CD4-positive, alpha-beta T cell treated with Interleukin-6 at 100 ng/mL for 8 hours (primary cell): Measurements from ENCODE around the gene MRPL47.
"Not testable (repeated sequence)": the region's sequence is repeated elsewhere in the genome, so short reads cannot be mapped to it uniquely, and the experiment has no call there.

Experiments
- DNase-seq: peaks from one replicate; pipeline ENCODE4 v3.0.0-alpha.2; 2020; ENCODE audit warnings: mixed read lengths, low spot score

Gene MRPL47

DNA sequence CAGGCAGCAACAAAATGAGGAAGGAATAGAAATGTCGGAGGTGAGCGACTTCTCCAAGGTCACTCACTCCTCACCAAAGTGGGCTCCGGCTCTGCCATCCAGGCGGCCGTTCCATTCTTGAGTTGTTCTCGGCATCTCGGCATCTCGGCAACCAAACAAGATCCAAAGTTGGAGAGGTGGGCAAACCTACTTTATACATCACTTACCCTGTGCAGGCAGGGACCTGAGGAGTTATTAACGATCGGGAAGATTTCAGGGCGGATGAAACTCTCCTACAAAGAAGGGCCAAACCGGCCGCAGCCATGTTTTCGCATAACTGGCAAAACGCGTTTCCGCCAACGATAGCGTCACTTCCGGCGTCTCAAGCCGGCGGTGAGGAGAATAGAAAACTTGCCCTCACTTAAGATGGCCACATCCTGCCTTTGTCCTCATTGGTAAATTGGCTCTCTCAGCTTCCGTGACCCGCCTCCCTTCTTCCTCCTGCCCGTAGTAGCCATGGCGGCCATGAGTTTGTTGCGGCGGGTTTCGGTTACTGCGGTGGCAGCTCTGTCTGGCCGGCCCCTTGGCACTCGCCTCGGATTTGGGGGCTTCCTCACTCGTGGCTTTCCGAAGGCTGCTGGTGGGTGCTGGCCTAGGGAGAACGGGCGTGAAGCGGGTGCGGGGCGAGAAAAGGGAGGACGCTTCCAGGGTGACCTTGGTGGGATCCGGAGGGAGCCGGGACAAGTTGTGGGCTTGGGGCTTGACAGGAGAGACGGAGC lies at the start of gene MRPL47, which contains the start of gene NDUFB5:
Gene MRPL47 (minus strand): TSS at position 318 of the 758 bp plus-strand sequence. CDS start 14 bp downstream, at position 304.
Gene NDUFB5 (plus strand): TSS at position 474 of the 758 bp plus-strand sequence. CDS start 22 bp downstream, at position 496.
- DNase-seq, result peak; percentile 92

DNA sequence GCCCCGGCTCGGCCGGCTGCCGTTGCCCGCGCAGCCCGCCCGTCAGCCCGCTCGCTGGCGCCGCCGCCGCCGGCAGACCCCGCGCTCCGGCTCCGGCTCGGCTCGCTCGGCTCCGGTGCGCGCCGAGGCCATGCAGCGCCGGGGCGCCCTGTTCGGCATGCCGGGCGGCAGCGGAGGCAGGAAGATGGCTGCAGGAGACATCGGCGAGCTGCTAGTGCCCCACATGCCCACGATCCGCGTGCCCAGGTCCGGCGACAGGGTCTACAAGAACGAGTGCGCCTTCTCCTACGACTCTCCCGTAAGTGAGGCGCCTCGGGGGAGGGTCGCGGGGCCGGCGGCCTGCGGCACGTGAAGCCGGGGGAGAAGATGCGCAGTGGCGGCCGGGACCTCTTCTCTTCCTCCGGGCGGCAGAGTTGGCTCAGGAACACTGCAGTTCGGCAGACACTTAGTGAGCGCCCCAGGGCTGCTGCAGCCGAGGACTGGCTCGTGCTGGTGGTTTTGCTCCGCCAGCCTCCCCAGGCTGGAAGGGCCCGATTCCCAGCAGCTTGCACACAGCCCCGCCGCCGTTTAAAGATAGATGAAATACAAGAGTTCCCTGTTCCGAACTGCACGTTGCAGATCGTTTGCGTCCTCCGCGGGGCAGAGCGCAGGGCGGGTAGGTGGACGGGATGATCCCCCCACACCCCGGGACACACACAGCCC lies 48.8 kb upstream of the MRPL47 start:
- DNase-seq, result peak; percentile 58

GRCh38 chr3:179652447-179653095 lies 48.1 kb upstream of the MRPL47 start, which contains the start of gene USP13:
USP13 (plus strand) TSS chr3:179653040; CDS start chr3:179653226, 186 bp downstream.
- DNase-seq, result peak; percentile 54

DNA sequence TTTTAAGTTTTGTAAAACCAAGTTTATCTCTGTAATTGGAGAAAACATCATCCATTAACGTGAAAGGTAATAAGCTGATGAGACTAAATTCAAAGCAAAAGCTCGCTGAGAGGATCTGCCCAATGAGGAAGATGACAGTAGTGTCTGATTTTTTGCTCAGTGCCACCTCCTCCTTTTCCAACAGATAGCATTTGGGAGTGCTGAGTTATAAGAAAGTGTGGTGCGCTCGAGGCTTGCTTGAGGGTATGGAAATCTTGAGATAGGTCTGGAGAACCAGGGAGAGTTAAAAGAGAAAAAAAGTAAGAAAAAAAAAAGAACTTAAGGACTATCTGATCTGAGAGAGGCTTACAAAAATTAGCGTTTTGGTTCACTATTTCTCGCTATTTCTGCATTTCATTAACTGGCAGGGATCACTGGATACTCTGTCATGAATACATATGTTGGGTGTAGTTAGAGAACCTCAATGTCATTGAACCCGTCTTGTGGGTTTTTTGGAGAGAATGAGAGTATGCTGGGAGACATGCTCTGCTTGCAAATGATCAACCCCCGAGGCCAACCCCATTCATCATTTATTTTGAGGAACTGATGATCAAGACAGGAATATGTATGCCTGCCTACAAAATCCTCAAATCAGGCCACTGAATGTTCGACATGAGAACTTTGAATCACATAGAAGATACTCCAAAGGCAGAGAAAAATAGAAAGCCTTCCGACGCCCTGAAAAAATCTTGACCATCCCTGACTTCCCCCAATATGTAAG lies 47.4 kb upstream of the MRPL47 start:
- no peak for DNase-seq

GRCh38 chr3:179646177-179646576 lies 41.7 kb upstream of the MRPL47 start:
- no peak for DNase-seq

DNA sequence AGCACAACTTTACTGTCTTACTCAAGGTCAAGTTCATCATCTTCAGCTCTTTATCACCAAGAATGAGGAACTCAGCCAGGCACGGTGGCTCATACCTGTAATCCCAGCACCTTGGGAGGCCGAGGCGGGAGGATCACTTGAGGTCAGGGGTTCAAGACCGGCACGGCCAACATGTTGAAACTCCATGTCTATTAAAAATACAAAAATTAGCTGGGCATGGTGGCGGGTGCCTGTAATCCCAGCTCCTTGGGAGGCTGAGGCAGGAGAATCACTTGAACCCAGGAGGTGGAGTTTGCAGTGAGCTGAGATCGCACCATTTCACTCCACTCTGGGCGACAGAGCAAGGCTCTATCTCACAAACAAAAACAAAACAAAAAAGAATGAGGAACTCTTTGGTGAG lies 39.4 kb upstream of the MRPL47 start:
- DNase-seq, result not testable (repeated sequence)

GRCh38 chr3:179642871-179643270 lies 38.4 kb upstream of the MRPL47 start:
- no peak for DNase-seq

- no peak for DNase-seq
Observed at GRCh38 chr3:179640469-179640868, 36.0 kb upstream of the MRPL47 start.

- no peak for DNase-seq
Observed at GRCh38 chr3:179630753-179631451, 26.5 kb upstream of the MRPL47 start.

GRCh38 chr3:179624451-179624850 lies 20.0 kb upstream of the MRPL47 start:
- no peak for DNase-seq

DNA sequence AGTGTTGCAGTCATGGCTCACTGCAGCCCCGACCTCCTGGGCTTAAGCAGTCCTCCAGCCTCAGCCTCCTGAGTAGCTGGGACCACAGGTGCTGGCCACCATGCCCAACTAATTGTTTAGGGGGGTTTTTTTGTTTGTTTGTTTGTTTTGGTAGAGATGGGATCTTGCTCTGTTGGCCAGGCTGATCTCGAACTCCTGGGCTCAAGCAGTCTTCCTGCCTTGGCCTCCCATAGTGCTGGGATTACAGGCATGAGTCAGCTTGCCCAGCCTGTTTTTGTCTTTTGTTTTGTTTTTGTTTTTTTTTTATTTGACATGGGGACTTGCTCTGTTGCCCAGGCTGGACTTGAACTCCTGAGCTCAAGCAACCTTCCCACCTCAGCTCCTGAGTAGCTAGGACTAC lies 17.6 kb upstream of the MRPL47 start:
- DNase-seq, result no peak

DNA sequence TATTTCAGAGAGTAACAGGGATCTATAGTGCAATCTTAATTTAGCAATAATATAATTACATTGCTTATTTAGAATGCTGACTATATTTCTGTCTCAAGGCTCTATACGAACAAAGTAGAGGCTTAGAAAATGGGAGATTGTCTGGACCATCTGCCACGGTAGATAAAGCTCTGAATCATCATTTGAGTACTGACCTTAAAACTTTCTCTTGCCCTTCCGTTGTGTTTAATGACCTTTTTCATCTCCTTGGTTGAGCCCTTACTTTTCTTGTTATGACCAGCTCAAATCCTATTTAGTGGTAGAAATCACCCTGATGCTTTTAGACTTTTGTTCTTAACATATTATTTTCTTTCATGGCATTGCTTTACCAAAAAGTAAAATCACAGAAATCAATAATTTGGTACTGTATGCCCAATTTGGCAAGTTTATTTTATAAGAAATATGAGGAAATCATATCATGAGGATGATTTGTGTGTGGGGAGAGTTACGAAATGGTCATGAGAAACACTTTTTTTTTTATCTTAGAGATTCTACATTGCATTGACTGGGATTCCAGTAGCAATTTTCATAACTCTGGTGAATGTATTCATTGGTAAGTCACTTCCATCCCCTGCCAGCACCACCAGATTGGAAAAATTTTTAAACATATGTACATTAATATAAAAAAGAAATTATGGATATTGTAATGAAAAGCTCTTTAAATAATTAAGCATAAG lies 11.2 kb upstream of the MRPL47 start:
- no peak for DNase-seq

- no peak for DNase-seq
Observed at GRCh38 chr3:179613807-179614206, 9.4 kb upstream of the MRPL47 start.

DNA sequence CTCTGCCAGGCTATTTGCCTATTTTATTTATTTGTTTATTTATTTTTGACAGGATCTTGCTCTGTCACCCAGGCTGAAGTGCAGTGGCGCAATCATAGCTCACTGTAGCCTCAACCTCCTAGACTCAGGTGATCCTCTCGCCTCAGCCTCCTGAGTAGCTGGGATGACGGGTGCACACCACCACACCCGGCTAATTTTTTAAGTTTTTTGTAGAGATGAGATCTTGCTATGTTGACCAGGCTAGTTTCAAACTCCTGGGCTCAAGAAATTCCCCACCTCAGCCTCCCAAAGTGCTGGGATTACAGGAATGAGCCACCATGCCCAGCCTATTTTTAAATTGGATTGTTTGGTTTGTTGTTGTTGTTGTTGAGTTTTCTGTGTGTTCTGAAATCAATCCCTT lies 5.6 kb upstream of the MRPL47 start:
- no peak for DNase-seq

DNA sequence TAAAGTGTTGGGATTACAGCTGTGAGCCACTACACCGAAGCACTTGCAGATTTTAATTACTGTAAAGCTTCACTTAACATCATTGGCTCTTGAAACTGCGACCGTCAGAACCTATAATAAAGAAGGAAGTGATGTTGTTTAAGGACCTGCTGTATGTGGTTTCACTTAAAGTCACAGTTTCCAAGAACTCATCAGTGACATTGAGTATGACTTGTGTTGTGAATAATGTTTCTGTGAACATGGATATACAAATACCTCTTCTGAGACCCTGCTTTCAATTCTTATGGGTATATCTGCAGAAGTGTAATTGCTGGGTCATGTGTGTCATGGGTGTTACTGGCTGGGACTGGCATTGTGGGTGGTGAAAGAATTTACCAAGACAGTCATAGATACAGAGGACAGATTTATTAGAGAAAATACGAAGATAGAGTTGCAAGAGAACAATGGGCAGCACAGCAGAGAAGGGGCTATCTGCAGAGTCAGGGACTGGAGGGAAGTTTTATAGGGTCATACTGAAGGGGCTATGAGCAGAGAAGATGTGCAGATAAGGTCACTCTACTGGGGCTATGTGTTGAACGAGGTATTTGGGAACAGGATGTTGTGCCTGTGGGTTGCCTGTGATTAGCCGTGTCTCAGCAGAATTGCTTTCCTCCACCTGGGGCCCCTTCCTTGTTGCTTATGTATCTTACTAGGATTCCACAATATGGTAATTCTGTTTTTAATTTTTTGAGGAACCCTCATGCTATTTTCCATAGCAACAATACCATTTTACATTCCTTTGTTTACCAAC lies 4.7 kb upstream of the MRPL47 start:
- DNase-seq, result no peak

DNA sequence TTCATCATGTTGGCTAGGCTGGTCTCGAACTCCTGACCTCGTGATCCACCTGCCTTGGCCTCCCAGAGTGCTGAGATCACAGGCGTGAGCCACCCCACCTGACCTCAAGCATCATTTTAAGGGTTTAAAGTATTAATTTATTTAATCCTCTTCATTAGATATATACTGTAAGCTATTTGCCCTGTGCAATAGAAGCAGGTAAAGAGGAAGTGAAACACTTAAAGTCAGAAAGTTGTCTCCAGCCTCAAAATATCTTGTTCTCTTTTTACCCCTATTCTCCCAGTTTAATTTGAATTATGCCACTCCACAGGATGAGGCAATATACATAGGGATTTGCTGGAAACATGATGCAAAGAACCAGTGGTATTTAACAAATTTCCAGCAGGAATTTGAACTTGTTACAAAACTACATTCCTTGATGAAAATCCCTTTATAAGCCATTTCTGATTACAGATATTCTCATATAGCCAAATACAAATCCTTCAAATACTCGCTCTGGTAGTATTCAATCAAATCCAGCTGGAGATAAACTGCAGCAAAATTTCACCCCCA lies 2.2 kb upstream of the MRPL47 start:
- no peak for DNase-seq

- no peak for DNase-seq
Observed at GRCh38 chr3:179603831-179604230, 607 bp downstream of the MRPL47 start.

- DNase-seq, result no peak
Observed at GRCh38 chr3:179603321-179603720, 1.1 kb downstream of the MRPL47 start.

GRCh38 chr3:179599531-179599930 lies 4.9 kb downstream of the MRPL47 start:
- DNase-seq, result no peak

DNA sequence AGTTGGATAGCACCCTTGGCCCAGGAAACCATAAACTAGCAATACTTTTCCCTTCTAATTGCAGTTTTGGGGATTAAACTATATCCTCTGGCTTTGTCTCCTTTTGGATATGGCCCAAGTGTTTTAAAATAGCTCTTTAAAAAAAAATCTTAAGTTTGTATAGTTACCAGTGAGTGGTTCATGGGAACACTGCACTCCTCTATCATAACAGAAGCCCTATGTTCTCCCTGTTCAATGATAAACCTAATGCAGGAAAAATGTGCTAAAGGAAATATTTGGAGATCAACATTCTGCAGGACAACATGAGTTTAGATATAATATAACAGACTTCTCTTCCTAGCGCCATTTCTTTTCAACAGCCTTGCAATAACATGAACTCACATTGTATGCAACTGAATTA lies 13.1 kb downstream of the MRPL47 start:
- no peak for DNase-seq
